ENCODE data around the gene SEC63. TPM values are rescaled to one million over a fixed set of nuclear protein-coding genes. Genes with fewer than 3 reads are reported as not detected.

SEC63 gene
- total and polyA plus RNA-seq, 4 donors: 20.7 to 69.4 (median 27.4) TPM

- no peak overlapping the region for H3K9ac ChIP-seq (ENCODE audit: low read depth in 1 of 2, low read length in 2 of 2)
- WGBS: 90% methylated on average over 2 of the region's 2 CpGs
- no peak overlapping the region for H3K27ac ChIP-seq (ENCODE audit: low read depth in 1 of 2, low read length in 2 of 2)
- H3K4me1 ChIP-seq (ENCODE audit: control insufficient read depth in 4 of 4, insufficient read depth in 4 of 4, low read length in 3 of 4): no peaks in the 10 kb centered on the region
- no peaks in the 10 kb centered on the region for H3K27me3 ChIP-seq (ENCODE audit: control insufficient read depth in 4 of 4, insufficient read depth in 4 of 4, low read length in 3 of 4)
- H3K9me3 ChIP-seq (ENCODE audit: control insufficient read depth in 4 of 4, low read length in 3 of 4): no peaks in the 10 kb centered on the region
- TF ChIP-seq RAD21 (IDR thresholded peaks at IDR 0.05) (no peak), YY1 (IDR thresholded peaks at IDR 0.05) (no peak), GABPA (IDR thresholded peaks at IDR 0.05 in 1 of 2, conservative IDR thresholded peaks at IDR 0.05 in 1 of 2) (no peak), TAF1 (conservative IDR thresholded peaks at IDR 0.05) (no peak), FOXA1 (IDR thresholded peaks at IDR 0.05) (no peak), FOXA2 (IDR thresholded peaks at IDR 0.05) (no peak), SP1 (IDR thresholded peaks at IDR 0.05) (no peak), EGR1 (IDR thresholded peaks at IDR 0.05; ENCODE audit: low read depth in 2 of 2) (no peak), HNF4A (conservative IDR thresholded peaks at IDR 0.05) (no peak), HNF4G (IDR thresholded peaks at IDR 0.05) (no peak), JUND (IDR thresholded peaks at IDR 0.05) (no peak), RXRA (IDR thresholded peaks at IDR 0.05) (no peak), MAX (IDR thresholded peaks at IDR 0.05) (no peak), REST (IDR thresholded peaks at IDR 0.05) (no peak), ZBTB33 (IDR thresholded peaks at IDR 0.05) (no peak), NR2F2 (IDR thresholded peaks at IDR 0.05) (no peak)
- TF ChIP-seq, protein P1, sequence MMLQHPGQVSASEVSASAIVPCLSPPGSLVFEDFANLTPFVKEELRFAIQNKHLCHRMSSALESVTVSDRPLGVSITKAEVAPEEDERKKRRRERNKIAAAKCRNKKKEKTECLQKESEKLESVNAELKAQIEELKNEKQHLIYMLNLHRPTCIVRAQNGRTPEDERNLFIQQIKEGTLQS (IDR thresholded peaks at IDR 0.05): no peak
- TF ChIP-seq, protein P2, sequence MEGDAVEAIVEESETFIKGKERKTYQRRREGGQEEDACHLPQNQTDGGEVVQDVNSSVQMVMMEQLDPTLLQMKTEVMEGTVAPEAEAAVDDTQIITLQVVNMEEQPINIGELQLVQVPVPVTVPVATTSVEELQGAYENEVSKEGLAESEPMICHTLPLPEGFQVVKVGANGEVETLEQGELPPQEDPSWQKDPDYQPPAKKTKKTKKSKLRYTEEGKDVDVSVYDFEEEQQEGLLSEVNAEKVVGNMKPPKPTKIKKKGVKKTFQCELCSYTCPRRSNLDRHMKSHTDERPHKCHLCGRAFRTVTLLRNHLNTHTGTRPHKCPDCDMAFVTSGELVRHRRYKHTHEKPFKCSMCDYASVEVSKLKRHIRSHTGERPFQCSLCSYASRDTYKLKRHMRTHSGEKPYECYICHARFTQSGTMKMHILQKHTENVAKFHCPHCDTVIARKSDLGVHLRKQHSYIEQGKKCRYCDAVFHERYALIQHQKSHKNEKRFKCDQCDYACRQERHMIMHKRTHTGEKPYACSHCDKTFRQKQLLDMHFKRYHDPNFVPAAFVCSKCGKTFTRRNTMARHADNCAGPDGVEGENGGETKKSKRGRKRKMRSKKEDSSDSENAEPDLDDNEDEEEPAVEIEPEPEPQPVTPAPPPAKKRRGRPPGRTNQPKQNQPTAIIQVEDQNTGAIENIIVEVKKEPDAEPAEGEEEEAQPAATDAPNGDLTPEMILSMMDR (IDR thresholded peaks at IDR 0.05; ENCODE audit: low read depth, low read length, missing input control): no peak
- no peak for DNase-seq (ENCODE audit: low spot score)
- no peak overlapping the region for H3K4me3 ChIP-seq (ENCODE audit: low read depth in 1 of 3, low read length in 3 of 3)
- no peaks in the 10 kb centered on the region for H3K36me3 ChIP-seq (ENCODE audit: control insufficient read depth in 4 of 4, insufficient read depth in 3 of 4, low read depth in 1 of 4, low read length in 3 of 4)
These were observed 127.9 kb downstream of the SEC63 start for GRCh38 chr6:107830060-107830459.

All from liver (tissue), 9 donors.